Esophagus (tissue), 2 donors: ENCODE data around the gene CCDC28A. TPM values are rescaled to one million over a fixed set of nuclear protein-coding genes. Genes with fewer than 3 reads are reported as not detected.
"Not testable (repeated sequence)": the region's sequence is repeated elsewhere in the genome, so short reads cannot be mapped to it uniquely, and the experiment has no call there.

ENCODE experiments used
- H3K27ac ChIP-seq, 2 donors: one replicate each; pipeline ENCODE4 v1.5.1; 2013; ENCODE audit warnings: low read depth in 2 of 2, mild to moderate bottlenecking in 2 of 2, inconsistent platforms in 1 of 2, low read length in 1 of 2, moderate library complexity in 1 of 2
- H3K27me3 ChIP-seq, 2 donors: one replicate each; pipeline ENCODE4 v1.6.1; 2013; ENCODE audit warnings: low read length in 2 of 2, control low read depth in 1 of 2, mild to moderate bottlenecking in 1 of 2; ENCODE audit not compliant: insufficient read depth in 2 of 2, control insufficient read depth in 1 of 2
- H3K36me3 ChIP-seq, 2 donors: one replicate each; pipeline ENCODE4 v1.6.1; 2013; ENCODE audit warnings: low read length in 1 of 2; ENCODE audit not compliant: control insufficient read depth in 2 of 2, insufficient read depth in 2 of 2
- H3K4me1 ChIP-seq, 2 donors: one replicate each; pipeline ENCODE4 v1.6.1; 2013; ENCODE audit warnings: low read length in 1 of 2; ENCODE audit not compliant: control insufficient read depth in 2 of 2, insufficient read depth in 2 of 2
- H3K4me3 ChIP-seq, 2 donors: one replicate each; pipeline ENCODE4 v1.5.1; 2013; ENCODE audit warnings: low read length in 2 of 2, mild to moderate bottlenecking in 2 of 2, low read depth in 1 of 2, moderate library complexity in 1 of 2
- H3K9me3 ChIP-seq, 2 donors: one replicate each; pipeline ENCODE4 v1.6.1; 2013; ENCODE audit warnings: mild to moderate bottlenecking in 2 of 2, low read depth in 1 of 2, low read length in 1 of 2, moderate library complexity in 1 of 2; ENCODE audit not compliant: control insufficient read depth in 2 of 2, insufficient read depth in 1 of 2
- WGBS, 2 donors: extraction: QIAGEN DNeasy Blood & Tissue Kit; methylation state at CpG; one replicate each; pipeline ENCODE4 v1.1.7; 2013; 5-methylcytosine and 5-hydroxymethylcytosine counted together
- polyA plus RNA-seq, 2 donors: library from polyadenylated mRNA; stranded (reverse); fragments of 200-250 nt; gene quantifications; one replicate each; pipeline ENCODE4 v1.2.3, GENCODE V29; 2013
- donor health status: healthy with polysubstance abuse.
- donor health status: Bipolar disorder and iron deficiency.

Gene CCDC28A
- 10 to 100 TPM; 10.8 to 13.7 TPM for polyA plus RNA-seq

DNA sequence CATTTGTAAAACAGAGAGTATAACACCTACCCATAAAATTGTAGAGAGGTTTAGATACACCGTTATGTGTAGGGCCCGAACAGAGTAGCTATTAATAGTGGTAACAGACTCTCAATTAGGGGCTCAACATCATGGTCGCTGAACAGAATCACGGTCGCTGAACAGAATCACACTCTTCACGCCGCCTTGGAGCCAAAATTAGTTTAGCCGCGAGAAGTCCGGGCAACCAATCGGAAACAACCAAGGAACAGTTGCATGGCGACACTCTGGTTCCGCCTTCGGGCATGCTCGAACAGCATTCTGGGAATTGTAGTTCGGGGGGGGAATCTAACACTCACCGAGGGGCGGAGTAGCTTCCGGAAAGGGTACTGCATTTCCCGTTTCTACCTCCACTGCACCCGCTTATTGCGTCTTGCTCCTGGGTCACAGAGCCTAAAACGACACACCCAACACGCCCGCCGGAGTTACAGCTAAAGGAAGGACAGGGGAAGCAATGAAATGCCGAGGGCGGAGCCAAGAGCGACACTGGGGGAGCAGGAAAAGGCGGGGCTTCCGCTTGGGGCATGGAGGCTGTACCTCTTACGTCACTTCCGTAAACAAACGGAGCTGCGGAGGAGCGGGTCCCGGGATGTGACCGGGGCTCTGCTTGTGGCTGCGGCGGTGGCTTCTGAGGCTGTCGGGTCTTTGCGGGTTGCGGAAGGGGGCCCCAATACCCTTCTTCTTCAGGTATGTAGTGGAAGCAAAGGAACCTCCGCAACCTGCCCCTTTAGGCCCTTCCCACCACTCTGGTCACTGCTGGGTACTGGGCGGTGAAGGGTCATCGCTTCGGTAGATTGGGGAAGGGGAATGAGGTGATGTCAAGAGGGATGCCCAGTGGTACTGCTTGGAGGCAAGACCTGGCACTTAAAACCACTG is at the start of gene CCDC28A:
CCDC28A (plus strand) TSS at position 593 of the 915 bp plus-strand sequence. CDS start 2,352 bp downstream, outside the sequence.
- Histone ChIP-seq H3K27me3 (no peaks in the 10 kb centered on the region), H3K9me3 (no peaks in the 10 kb centered on the region), H3K36me3 (no peaks in the 10 kb centered on the region), H3K4me1 (no peaks in the 10 kb centered on the region), H3K27ac (peak within 1 kb of the TSS; percentile 97 to 100), H3K4me3 (peak within 1 kb of the TSS; percentile 76 to 81)
- WGBS, 2 donors = 0 to 1% methylated on average over 47 of the region's 47 CpGs

DNA sequence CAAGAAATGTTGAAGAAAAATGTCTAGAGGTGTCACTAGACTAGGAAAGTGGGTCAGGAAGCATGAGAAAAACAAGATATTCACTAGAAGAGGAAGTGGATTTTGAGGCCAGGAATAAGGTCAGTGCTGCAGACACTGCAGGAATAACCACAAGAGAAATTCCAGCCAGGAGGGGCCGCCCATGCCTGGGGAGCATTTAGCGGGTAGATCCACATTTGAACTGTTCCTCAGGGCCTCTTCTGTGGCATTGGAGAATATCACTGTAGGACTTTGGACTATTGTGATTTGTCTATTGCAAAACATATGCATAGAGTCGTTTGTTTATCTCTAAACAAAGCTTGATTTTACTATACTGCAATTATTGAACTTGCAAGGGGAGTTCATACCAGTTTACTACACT is 49.6 kb upstream of the CCDC28A start:
- no peaks in the 10 kb centered on the region for H3K4me1 ChIP-seq
- no peak overlapping the region for H3K4me3 ChIP-seq
- WGBS, 2 donors = 64 to 70% methylated on average over 3 of the region's 3 CpGs
- H3K27me3 ChIP-seq = no peaks in the 10 kb centered on the region
- no peaks in the 10 kb centered on the region for H3K36me3 ChIP-seq
- no peak overlapping the region for H3K27ac ChIP-seq
- no peaks in the 10 kb centered on the region for H3K9me3 ChIP-seq

DNA sequence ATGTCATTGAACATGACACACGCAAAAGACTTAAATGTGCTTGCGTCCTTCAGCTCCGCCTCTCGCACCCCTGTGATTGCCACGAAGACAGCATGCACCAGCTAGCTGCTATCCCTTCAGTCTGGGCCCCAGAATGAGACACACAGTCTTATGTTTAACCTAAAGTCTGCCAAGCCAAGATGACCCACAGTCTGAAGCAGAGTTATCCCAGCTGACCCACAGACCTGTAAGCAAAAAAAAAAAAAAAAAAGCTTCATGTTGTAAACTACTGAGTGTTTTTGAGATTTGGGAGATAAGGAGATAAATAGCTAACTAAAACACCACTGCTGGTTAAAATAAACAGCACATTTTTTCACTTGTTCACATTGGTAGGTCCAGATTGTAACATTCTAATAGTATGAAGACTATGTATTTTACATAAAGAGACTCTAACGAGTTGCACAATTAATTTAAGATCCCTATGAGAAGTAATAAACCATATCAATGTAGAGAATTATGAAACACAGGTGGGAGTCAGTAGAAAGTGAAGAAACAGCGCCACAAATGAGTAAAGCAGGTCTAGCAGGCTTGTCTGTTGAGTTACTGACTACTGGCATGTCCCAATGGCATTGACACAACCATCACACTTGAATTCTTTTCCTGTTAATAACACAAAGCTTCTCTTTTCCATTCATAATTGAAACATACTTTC is 47.4 kb upstream of the CCDC28A start:
- H3K36me3 ChIP-seq = no peaks in the 10 kb centered on the region
- H3K27me3 ChIP-seq = no peaks in the 10 kb centered on the region
- H3K4me1 ChIP-seq = no peaks in the 10 kb centered on the region
- WGBS, 2 donors = 85 to 88% methylated on average over 7 of the region's 7 CpGs
- no peaks in the 10 kb centered on the region for H3K9me3 ChIP-seq
- no peak overlapping the region for H3K27ac ChIP-seq
- H3K4me3 ChIP-seq = no peak overlapping the region

DNA sequence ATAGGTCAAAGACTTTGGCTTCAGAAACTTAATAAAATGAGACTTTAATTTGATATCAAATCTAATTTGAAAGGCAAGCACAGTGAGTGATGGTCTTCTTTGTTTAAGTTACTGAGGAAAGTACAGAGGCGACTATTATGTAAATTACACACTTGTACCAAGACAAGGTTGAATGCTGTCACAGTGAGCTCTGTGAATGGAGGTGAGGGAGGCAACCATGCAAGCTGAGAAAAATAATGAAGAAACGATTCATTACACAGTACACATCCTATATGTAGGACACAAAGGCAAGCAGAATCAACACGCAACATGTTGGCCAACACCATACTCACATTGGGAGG is 46.8 kb upstream of the CCDC28A start:
- H3K27me3 ChIP-seq = no peaks in the 10 kb centered on the region
- no peak overlapping the region for H3K27ac ChIP-seq
- 88 to 92% methylated on average over 3 of the region's 3 CpGs for WGBS, 2 donors
- no peaks in the 10 kb centered on the region for H3K9me3 ChIP-seq
- no peaks in the 10 kb centered on the region for H3K4me1 ChIP-seq
- no peak overlapping the region for H3K4me3 ChIP-seq
- no peaks in the 10 kb centered on the region for H3K36me3 ChIP-seq

DNA sequence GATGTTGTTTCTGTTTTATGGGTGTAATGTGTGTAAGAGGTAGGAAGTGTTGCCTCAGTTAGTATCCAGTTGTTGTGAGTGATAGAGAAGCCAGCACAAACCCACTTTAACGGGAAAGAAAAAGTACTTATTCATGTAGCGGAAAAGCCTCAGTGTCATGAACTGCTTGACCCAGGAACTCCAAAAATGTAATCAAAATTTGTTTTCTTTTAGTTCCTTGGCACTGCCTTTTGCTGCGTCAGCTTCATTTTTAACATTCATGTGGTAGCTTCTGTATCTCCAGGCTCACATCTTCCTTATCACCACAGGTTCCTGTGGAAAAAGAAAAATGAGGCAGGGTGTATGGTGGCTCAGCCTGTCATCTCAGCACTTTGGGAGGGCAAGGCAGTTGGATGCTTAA is 46.4 kb upstream of the CCDC28A start:
- Histone ChIP-seq H3K27ac (no peak overlapping the region), H3K9me3 (no peaks in the 10 kb centered on the region), H3K27me3 (no peaks in the 10 kb centered on the region), H3K36me3 (no peaks in the 10 kb centered on the region), H3K4me1 (no peaks in the 10 kb centered on the region), H3K4me3 (no peak overlapping the region)
- whole genome bisulfite sequencing, 2 donors = 85 to 88% methylated on average over 3 of the region's 3 CpGs

DNA sequence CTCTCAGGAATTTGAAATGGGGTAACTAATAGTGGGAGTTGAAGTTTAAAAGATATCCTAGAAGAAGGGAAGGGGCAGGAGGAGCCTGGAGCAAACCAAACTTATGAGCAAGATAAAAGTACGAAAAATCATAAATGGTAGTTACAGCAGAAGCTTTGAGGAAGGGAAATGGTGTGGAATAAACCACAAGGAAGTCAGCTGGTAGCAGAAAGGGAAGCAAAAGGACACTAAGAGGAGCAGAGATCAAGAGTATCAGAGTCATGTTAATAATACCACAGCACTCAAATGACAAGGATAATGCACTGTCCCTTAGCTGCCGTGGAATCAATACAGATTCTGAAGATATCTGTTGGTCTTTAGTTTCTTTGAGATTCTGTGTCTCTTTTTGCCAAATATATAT is 44.9 kb upstream of the CCDC28A start:
- 75 to 76% methylated on average over 2 of the region's 2 CpGs for WGBS, 2 donors
- Histone ChIP-seq H3K4me3 (no peak overlapping the region), H3K9me3 (no peaks in the 10 kb centered on the region), H3K27me3 (no peaks in the 10 kb centered on the region), H3K27ac (no peak overlapping the region), H3K4me1 (no peaks in the 10 kb centered on the region), H3K36me3 (no peaks in the 10 kb centered on the region)

DNA sequence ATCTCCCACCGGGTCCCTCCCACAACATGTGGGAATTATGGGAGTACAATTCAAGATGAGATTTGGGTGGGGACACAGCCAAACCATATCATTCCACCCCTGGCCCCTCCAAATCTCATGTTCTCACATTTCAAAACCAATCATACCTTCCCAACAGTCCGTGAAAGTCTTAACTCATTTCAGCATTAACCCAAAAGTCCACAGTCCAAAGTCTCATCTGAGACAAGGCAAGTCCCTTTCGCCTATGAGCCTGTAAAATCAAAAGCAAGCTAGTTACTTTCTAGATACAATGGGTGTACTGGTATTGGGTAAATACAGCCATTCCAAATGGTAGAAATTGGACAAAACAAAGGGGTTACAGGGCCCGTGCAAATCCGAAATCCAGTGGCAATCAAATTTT is 43.5 kb upstream of the CCDC28A start:
- not testable (repeated sequence) for H3K27me3 ChIP-seq, H3K27ac ChIP-seq, H3K36me3 ChIP-seq, H3K4me3 ChIP-seq, H3K4me1 ChIP-seq, H3K9me3 ChIP-seq
- 82 to 96% methylated on average over 5 of the region's 5 CpGs for WGBS, 2 donors

DNA sequence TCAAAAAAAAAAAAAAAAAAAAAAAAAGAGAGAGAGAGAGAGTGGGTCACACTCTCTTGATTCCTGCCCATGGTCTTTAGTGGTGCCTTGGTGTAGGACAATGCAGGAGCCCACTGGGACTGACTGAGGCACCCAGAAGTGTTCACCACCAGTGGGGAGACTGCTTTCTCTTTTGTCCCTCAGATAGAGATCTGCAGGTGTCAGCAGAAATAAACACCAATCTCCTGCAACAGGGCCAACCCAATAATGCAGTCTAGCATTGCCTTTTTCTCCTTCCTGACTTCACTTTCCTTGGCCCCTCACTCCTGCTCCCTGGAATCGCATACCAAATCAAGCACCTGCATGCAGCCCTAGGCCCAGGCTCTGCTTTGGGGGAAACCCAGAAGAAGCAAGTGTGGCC is 39.0 kb upstream of the CCDC28A start:
- no peak overlapping the region for H3K4me3 ChIP-seq
- no peak overlapping the region for H3K27ac ChIP-seq
- no peaks in the 10 kb centered on the region for H3K4me1 ChIP-seq
- no peaks in the 10 kb centered on the region for H3K9me3 ChIP-seq
- WGBS, 2 donors = 95 to 100% methylated on average over 1 of the region's 1 CpG
- H3K36me3 ChIP-seq = no peaks in the 10 kb centered on the region
- no peaks in the 10 kb centered on the region for H3K27me3 ChIP-seq

DNA sequence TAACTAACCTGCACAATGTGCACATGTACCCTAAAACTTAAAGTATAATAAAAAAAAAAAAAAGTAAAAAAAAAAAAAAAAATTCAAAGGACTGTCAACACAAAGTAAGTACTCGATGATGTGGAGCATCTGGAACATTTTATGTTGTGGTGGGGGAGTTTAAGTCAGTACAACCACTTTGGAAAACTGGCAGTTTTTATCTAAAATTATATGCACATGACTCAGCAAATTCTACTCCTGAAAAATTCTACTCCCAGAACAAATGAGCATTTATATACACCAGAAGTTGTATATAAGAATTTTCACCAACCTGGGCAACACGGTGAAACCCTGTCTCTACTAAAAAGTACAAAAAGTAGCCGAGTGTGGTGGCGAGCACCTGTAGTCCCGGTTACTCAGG is 36.9 kb upstream of the CCDC28A start:
- WGBS, 2 donors = 85 to 96% methylated on average over 5 of the region's 5 CpGs
- Histone ChIP-seq H3K9me3 (no peaks in the 10 kb centered on the region), H3K4me3 (no peak overlapping the region), H3K27ac (no peak overlapping the region), H3K27me3 (no peaks in the 10 kb centered on the region), H3K4me1 (no peaks in the 10 kb centered on the region), H3K36me3 (no peaks in the 10 kb centered on the region)
